KOPT-K1 (cell line): ENCODE measurements around the gene SMKR1.

ENCODE experiments used
- H3K27ac ChIP-seq: fragments of 200-600 bp; sonication (generic); 2 replicates; pipeline ENCODE4 v1.5.1; 2016; ENCODE audit warnings: antibody characterized with exemption, mild to moderate bottlenecking, low read depth, low read length; ENCODE audit not compliant: poor library complexity, severe bottlenecking
- H3K36me3 ChIP-seq: fragments of 200-600 bp; sonication (generic); 2 replicates; pipeline ENCODE4 v1.5.1; 2017; ENCODE audit warnings: antibody characterized with exemption, mild to moderate bottlenecking, low read length, moderate library complexity; ENCODE audit not compliant: insufficient read depth
- H3K9me3 ChIP-seq: fragments of 200-600 bp; sonication (generic); 2 replicates; pipeline ENCODE4 v1.5.1; 2017; ENCODE audit warnings: antibody characterized with exemption, low read length, mild to moderate bottlenecking; ENCODE audit not compliant: insufficient read depth, poor library complexity, severe bottlenecking

SMKR1 gene

DNA sequence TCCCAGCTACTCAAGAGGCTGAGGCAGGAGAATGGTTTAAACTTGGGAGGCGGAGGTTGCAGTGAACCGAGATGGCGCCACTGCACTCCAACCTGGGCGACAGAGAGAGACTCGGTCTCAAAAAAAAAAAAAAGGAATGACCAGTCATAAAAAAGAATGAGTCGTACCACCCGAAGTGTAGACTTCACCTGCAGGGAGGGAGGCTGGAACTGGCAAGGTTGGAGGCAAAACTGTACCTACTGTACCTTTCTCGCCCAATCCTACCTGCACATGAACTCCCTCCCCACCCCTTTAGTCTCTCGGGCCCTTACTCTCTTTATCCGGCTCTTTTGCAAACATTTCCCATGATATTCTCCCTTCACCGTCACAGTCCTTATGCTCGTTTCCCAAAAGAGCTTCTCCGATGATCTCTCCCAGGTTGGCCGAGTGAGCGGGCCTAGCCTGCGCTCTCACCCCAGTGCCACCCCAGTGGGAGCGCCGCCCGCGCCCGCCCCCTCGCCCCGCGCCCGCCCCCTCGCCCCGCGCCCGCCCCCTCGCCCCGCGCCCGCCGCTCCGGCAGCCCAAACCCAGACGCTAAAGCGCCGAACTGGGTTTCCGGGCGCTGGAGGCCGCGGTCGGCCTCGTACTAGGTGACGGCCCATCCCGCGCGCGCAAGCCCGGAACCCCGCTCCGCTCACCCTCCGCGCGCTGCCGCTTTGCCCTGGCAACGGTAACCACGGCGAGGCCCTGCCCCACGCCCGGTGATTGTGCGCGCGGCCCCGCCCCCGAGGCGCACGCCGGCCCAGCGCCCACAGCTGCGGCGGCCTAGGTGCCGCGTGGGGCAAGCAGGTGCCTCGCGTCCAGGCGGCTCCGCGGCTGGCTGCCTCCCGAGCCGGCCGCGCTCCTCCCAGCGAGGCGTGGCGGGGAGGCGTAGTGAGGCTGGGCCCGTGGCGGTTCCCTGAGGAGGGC lies at the start of gene SMKR1:
Gene SMKR1 (plus strand): TSS at position 772 of the 948 bp plus-strand sequence. CDS start 294 bp downstream, outside the sequence.
- H3K27ac ChIP-seq = peak within 1 kb of the TSS; percentile 29
- H3K36me3 ChIP-seq = no peaks in the 10 kb centered on the region
- H3K9me3 ChIP-seq = no peaks in the 10 kb centered on the region

DNA sequence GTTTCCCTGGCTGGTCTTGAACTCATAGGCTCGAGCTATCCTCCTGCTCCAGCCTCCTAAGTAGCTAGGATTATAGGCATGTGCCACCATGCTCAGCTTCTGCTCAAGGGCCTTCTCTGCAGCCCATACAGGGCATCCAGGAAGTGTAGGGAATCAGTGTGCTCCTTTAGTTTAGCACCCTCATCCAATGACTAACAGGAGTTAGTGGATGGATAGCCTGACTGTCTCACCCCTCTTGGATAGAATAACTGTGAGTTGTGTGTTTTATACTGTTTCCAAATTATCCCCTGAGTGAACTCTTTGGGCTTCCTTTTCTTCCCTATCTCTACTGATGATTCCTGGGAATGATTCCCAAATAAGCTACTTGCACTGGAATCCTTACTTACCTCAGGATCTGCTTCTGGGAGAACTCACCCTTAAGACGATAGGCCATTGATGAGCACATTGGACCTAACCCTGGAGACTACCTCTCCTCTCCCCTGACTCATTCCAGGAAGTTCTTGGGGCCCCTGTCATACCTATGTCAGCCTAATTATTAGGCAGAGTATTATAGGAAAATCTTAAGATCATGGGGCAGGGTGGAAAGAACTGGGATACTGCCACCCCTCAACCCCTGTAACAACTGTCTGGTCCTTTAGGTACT lies 49.6 kb upstream of the SMKR1 start:
- Histone ChIP-seq H3K9me3 (peaks cover 13% of the 10 kb centered on the region), H3K27ac (no peak overlapping the region), H3K36me3 (peaks cover 16% of the 10 kb centered on the region; the same call in 1 of the 2 replicates)

DNA sequence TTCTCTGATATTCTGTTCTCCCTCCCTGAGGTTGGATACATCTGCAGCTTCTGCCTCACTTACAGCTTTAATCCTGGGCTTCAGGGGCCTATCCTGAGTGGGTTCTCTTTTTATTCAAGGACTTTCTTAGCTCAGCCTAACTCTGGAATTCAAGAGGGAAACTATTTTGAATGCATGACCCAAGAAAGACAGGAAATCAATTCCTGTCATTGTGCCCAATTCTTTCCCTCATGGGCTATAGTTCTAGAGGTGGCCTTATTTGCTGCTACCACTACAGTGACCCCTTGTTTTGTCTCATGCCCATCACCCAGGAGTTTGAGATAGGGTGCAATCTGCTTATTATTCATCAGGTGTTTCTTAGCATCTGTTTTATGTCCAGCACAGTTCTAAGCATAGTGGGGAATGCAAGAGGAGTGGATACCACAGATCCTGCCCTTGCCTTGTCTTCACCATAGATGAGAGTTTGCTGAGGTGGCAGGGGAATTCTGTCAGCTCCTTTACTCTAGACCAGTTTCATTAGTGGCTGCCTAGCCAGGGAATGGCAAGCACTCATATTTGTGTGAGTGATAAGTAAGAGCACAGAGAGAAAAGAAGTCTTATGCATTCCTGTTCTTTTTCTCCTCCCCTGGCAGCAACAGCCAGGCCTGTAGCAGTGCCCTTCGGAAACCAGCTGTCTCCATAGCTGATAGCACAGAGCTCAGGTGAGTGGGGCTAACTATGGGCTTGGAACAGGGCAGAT lies 48.7 kb upstream of the SMKR1 start:
- Histone ChIP-seq H3K36me3 (peaks cover 20% of the 10 kb centered on the region; the same call in 1 of the 2 replicates), H3K27ac (no peak overlapping the region), H3K9me3 (peaks cover 6% of the 10 kb centered on the region)

DNA sequence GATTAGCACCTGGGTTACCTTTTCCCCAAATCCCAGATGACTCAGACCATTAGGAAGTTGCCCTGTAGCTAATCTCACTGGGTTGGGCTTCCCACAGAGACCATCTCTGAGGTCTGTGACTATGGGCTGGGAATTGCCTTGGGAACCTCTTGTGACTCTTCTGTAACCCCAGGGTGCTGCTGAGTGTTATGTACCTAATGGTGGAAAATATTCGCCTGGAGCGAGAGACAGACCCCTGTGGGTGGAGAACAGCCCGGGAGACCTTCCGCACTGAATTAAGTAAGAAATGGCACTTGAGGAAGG lies 48.1 kb upstream of the SMKR1 start:
- peaks cover 1% of the 10 kb centered on the region for H3K9me3 ChIP-seq
- peaks cover 25% of the 10 kb centered on the region; the same call in 1 of the 2 replicates for H3K36me3 ChIP-seq
- no peak overlapping the region for H3K27ac ChIP-seq

DNA sequence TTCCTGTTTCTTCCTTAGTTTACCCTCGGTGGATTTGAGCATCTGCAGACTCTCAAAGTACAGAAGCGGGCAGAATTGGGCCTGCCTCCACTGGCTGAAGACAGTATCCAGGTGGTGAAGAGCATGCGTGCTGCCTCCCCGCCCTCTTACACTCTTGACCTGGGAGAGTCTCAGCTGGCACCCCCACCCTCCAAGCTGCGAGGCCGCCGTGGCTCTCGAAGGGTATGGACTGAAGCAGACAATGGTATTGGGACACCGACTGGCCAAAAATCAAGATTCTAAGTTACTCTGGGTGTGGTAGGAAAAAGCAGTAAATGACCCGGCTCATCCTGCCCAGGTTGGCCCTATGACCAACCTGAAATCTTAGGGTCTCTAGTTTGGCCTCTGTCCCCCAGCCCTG lies 45.9 kb upstream of the SMKR1 start:
- no peak overlapping the region for H3K27ac ChIP-seq
- H3K36me3 ChIP-seq = peaks cover 42% of the 10 kb centered on the region; the same call in 1 of the 2 replicates
- no peaks in the 10 kb centered on the region for H3K9me3 ChIP-seq

DNA sequence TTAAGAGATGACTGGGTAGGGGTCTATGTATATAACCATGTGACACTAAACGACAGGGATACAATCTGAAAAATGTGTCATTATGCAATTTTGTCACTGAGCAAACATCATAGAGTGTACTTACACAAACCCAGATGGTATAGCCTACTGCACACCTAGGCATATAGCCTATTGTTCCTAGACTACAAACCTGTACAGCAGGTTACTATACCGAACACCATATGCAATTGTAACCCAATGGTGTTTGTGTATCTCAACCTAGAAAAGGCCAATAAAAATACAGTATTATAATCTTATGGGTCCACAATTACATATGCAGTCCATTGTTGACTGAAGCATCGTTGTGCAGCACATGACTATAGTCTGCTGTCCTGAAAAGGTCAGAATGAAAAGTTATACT lies 45.2 kb upstream of the SMKR1 start:
- Histone ChIP-seq H3K36me3 (peaks cover 47% of the 10 kb centered on the region; the same call in 1 of the 2 replicates), H3K9me3 (no peaks in the 10 kb centered on the region), H3K27ac (no peak overlapping the region)

DNA sequence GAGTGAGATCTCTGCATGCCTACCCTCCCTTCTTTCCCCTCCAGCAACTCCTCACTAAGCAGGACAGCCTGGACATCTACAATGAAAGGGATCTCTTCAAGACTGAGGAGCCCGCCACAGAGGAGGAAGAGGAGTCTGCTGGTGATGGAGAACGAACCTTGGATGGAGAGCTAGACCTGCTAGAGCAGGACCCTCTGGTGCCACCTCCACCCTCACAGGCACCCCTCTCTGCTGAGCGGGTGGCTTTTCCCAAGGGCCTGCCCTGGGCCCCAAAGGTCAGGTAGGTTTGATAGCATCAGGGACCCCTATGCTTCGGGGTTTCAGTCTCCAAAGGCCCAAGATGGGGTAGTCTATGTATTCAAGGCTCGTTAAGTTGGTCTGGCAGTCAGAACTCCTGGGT lies 44.2 kb upstream of the SMKR1 start:
- H3K36me3 ChIP-seq = peaks cover 47% of the 10 kb centered on the region; the same call in 1 of the 2 replicates
- no peak overlapping the region for H3K27ac ChIP-seq
- H3K9me3 ChIP-seq = no peaks in the 10 kb centered on the region

DNA sequence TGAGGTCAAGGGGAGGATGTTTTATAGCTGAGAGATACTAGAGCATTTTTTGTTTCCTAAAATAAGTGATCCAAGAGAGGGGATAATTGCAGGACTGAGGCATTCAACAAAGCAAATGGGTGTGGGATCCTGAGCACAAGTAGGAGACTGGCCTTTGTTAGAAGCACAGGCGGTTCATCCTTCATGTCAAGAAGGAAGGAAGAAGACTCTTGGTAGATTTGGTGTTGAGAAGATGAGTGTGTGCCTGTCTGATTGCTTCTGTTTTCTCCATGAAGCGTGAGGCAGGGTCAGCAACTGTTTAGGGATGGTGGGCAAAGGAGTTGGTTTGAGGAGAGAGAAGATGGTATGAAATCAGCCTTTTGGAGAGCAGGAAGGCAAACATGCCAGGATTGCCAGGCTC lies 40.5 kb upstream of the SMKR1 start:
- H3K36me3 ChIP-seq = peaks cover 42% of the 10 kb centered on the region; the same call in 1 of the 2 replicates
- no peaks in the 10 kb centered on the region for H3K9me3 ChIP-seq
- H3K27ac ChIP-seq = no peak overlapping the region

DNA sequence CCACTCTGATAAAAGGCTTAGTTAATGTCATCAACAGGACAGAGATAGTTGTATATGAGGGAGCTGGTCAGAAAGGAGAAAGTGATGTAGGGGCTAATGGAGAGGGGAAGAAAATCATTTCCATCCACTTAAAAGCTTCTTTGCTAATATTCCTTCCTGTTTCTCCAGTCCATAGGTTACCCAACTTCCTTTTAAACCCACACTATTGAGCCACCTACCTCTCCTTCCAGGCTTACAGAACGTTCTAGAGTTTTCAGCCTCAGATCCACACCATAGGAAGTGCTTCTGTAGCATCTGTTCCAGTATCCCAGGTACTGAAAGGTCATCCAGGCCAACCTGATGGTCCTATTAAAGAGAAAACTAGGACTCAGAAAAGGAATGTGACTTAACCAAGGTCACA lies 39.9 kb upstream of the SMKR1 start:
- H3K9me3 ChIP-seq = no peaks in the 10 kb centered on the region
- peaks cover 38% of the 10 kb centered on the region; the same call in 1 of the 2 replicates for H3K36me3 ChIP-seq
- H3K27ac ChIP-seq = no peak overlapping the region

DNA sequence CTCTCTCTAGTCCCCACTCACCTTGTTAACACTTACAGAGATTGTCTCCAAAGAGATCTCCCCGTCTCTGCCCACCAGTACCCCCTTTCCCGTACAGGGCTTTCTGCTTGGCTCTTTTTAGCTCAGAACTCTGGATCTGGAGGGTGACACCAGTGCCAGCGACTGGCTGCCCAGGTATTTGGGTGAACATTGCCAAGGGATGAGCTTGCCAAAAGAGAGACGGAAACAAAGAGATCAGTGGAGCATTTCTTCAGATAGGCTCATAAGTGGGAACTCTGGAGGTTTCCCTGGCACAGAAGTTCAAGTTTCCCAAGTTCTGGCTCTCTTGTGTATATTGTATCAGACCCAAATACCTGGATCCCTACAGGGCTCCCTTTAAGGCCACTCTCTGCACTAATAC lies 38.1 kb upstream of the SMKR1 start:
- Histone ChIP-seq H3K36me3 (peaks cover 29% of the 10 kb centered on the region; the same call in 1 of the 2 replicates), H3K9me3 (no peaks in the 10 kb centered on the region), H3K27ac (no peak overlapping the region)

DNA sequence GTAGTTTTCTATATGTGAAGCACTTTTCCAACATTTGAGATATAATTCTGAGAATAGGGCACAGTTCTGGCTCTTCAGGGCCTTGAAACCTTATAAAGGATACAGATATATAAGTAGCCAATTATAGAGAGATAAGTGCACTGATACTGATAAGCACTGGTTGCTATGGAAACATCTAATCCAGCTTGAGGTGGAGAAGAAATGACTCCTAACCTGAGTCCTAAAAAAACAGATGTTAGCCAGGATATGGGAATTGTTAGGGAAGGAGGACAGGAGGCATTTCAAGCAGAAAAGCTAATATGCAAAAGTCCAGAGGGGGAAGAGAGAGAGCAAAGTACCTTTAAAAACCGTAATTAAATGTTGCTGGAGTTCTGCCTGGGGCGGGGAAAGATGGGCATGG lies 37.3 kb upstream of the SMKR1 start:
- H3K9me3 ChIP-seq = no peaks in the 10 kb centered on the region
- H3K36me3 ChIP-seq = peaks cover 20% of the 10 kb centered on the region; the same call in 1 of the 2 replicates
- H3K27ac ChIP-seq = no peak overlapping the region

DNA sequence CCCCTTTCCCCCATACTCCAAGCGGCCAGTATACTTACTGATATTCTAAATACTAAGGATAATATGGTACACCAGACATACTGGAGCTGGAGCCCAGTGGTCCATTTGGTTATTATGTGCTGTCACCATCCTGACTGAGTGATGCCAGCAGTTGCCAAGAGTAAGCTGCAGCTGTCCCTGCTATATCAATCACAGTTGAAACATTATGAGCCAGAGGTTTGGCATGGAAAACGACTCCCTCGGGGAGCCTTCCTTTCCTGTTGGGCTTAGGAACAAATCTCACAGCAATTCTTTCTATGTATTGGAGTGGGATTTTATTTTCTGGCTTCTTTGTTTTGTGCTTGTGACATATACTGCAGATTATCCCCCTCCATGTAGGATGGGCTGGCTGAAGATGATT lies 35.5 kb upstream of the SMKR1 start:
- Histone ChIP-seq H3K36me3 (peaks cover 8% of the 10 kb centered on the region; the same call in 1 of the 2 replicates), H3K9me3 (no peaks in the 10 kb centered on the region), H3K27ac (no peak overlapping the region)

DNA sequence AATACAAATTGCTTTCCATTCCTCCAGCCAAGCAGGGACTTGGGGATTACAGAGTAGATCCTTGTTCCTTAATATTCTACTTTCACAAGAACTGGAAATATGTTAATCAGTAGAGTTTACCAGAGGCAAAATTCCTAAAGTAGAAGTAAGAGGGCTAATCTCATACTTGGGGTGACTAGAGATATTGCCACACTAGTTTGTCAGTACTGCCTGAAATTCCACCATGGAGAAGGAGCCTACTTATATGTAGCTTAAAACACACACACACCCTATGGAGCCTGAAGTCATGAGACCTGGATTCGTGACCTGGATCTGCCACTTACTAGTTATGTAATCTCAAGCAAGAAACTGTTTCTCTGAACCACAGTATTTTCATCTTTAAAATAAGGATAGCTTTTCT lies 34.2 kb upstream of the SMKR1 start:
- H3K27ac ChIP-seq = no peak overlapping the region
- H3K36me3 ChIP-seq = peaks cover 7% of the 10 kb centered on the region; the same call in 1 of the 2 replicates
- H3K9me3 ChIP-seq = no peaks in the 10 kb centered on the region

DNA sequence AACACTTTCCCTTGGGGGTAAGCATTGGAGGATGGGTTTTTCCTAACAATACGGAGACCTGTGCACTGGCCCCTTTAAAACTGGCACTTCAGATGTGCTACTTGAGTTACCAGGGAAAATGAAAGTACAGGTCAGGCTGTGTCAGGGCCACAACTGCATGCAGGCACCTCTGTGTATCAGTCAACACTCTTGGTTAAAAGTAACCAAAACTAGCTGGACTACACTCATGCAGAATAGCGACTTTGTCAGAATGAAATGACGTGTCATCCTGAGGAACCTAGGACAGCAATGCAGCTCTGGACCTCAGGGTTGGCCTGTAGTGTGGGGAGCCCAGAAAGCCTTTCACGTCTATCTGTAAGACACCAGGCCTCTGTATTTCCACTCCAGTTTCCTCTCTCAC lies 33.8 kb upstream of the SMKR1 start:
- H3K9me3 ChIP-seq = no peaks in the 10 kb centered on the region

DNA sequence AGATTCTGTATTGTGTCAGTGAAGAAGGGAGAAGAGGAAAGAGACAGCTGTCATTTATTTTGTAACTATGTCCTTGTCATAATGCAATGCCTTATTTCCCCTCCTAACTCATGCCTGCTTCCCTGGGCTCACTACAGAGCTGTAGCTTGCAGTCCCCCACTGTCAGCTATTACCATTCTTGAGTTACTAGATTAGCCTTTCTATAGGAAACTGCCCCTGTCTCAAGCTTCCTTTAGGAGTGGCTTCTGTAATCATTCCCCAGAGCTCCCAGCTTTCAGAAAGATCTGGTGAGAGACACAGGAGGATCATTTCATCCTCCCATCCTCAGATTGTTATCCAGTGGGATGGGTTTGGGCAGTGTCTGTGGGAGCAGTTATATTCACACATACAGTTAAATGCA lies 32.4 kb upstream of the SMKR1 start:
- no peaks in the 10 kb centered on the region for H3K36me3 ChIP-seq
- no peaks in the 10 kb centered on the region for H3K9me3 ChIP-seq
- H3K27ac ChIP-seq = no peak overlapping the region

More for the DNA sequence above, 33.8 kb upstream of the SMKR1 start:
- Histone ChIP-seq H3K36me3 (peaks cover 7% of the 10 kb centered on the region; the same call in 1 of the 2 replicates), H3K27ac (no peak overlapping the region)
